ENCODE data around the gene DLG1.

- TF ChIP-seq CTCF (IDR thresholded peaks at IDR 0.05) = no peak
- TF ChIP-seq POLR2A (IDR thresholded peaks at IDR 0.05) = no peak
Measured at GRCh38 chr3:197103766-197104165, 194.6 kb downstream of the DLG1 start.

All from adrenal gland (tissue), 5 donors.